Measurements from ENCODE around the gene GALNTL6. TPM values are rescaled to one million over a fixed set of nuclear protein-coding genes. Genes with fewer than 3 reads are reported as not detected.

GALNTL6 gene
- total and polyA plus RNA-seq, 2 donors (not counting 1 experiment from before 2014, with no cell fraction given), result 0.99 to 1.1 TPM

DNA sequence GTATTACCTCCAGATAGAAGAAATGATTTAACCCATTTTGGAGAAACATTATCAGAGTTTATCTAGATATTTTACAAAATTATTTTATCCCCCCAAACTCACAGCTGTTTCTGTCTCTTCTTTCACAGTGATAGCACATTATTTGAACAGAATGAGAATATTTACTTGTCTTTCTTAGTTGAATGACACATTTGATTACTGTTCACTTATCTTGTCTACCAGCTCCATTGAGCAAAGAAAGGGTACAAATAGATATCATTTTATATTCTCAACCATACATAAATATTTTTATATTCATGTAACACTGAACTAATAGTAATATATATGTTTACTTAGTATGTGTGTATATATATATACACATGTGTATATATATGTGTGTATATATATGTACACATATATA is 364.2 kb downstream of the GALNTL6 start:
- H3K9me3 ChIP-seq (ENCODE audit: control extremely low read depth in 1 of 3, control insufficient read depth in 2 of 3, insufficient read depth in 1 of 3, low read length in 2 of 3), result no peaks in the 10 kb centered on the region
- CTCF ChIA-PET, result no interaction called here
- no peaks in the 10 kb centered on the region for H3K27me3 Mint-ChIP-seq
- H3K36me3 ChIP-seq (replicated peaks in 1 of 2; ENCODE audit: control extremely low read depth in 1 of 2, control insufficient read depth in 1 of 2, extremely low read depth in 1 of 2, insufficient read depth in 2 of 2, low read length in 1 of 2), result no peaks in the 10 kb centered on the region
- POLR2A ChIA-PET, result no interaction called here
- H3K79me2 ChIP-seq (ENCODE audit: control insufficient read depth, insufficient read depth, low read length), result no peaks in the 10 kb centered on the region
- H3K27ac ChIP-seq (ENCODE audit: low read length in 2 of 2), result no peak overlapping the region
- DNase-seq, result no peak
- no peak overlapping the region for H3K4me2 ChIP-seq (replicated peaks; ENCODE audit: low read depth, low read length, poor library complexity, severe bottlenecking)
- no peak overlapping the region for H3K4me3 ChIP-seq (ENCODE audit: control extremely low read depth in 1 of 5, extremely low read depth in 1 of 5, insufficient read depth in 1 of 5, low read depth in 2 of 5, low read length in 4 of 5)
- TF ChIP-seq EZH2 (IDR thresholded peaks at IDR 0.05; ENCODE audit: borderline replicate concordance, insufficient read depth, low read depth, low read length, poor library complexity, severe bottlenecking), result no peak
- TF ChIP-seq, protein P1, sequence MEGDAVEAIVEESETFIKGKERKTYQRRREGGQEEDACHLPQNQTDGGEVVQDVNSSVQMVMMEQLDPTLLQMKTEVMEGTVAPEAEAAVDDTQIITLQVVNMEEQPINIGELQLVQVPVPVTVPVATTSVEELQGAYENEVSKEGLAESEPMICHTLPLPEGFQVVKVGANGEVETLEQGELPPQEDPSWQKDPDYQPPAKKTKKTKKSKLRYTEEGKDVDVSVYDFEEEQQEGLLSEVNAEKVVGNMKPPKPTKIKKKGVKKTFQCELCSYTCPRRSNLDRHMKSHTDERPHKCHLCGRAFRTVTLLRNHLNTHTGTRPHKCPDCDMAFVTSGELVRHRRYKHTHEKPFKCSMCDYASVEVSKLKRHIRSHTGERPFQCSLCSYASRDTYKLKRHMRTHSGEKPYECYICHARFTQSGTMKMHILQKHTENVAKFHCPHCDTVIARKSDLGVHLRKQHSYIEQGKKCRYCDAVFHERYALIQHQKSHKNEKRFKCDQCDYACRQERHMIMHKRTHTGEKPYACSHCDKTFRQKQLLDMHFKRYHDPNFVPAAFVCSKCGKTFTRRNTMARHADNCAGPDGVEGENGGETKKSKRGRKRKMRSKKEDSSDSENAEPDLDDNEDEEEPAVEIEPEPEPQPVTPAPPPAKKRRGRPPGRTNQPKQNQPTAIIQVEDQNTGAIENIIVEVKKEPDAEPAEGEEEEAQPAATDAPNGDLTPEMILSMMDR (IDR thresholded peaks at IDR 0.05), result no peak
- no peak overlapping the region for H3K4me3 Mint-ChIP-seq
- no peak overlapping the region for H3K9ac ChIP-seq (ENCODE audit: low read length)
- H3K27me3 ChIP-seq (replicated peaks in 1 of 4; ENCODE audit: control extremely low read depth in 1 of 4, control insufficient read depth in 3 of 4, insufficient read depth in 4 of 4, low read length in 3 of 4), result no peaks in the 10 kb centered on the region
- H3K9me3 Mint-ChIP-seq (ENCODE audit: insufficient read depth), result no peaks in the 10 kb centered on the region
- intact Hi-C loops (cut with micrococcal nuclease), result no loop called here
- H2AFZ ChIP-seq (ENCODE audit: insufficient read depth, low read depth, low read length, poor library complexity, severe bottlenecking), result no peak overlapping the region
- H3K4me1 Mint-ChIP-seq, result no peaks in the 10 kb centered on the region
- no peaks in the 10 kb centered on the region for H4K20me1 ChIP-seq (ENCODE audit: control insufficient read depth, insufficient read depth, low read length, poor library complexity, severe bottlenecking)
- H3K4me1 ChIP-seq (ENCODE audit: control insufficient read depth in 2 of 2, insufficient read depth in 2 of 2, low read length in 2 of 2), result no peaks in the 10 kb centered on the region
- no peak for ATAC-seq (ENCODE audit: low read depth)
- no peak overlapping the region for H3K27ac Mint-ChIP-seq

DNA sequence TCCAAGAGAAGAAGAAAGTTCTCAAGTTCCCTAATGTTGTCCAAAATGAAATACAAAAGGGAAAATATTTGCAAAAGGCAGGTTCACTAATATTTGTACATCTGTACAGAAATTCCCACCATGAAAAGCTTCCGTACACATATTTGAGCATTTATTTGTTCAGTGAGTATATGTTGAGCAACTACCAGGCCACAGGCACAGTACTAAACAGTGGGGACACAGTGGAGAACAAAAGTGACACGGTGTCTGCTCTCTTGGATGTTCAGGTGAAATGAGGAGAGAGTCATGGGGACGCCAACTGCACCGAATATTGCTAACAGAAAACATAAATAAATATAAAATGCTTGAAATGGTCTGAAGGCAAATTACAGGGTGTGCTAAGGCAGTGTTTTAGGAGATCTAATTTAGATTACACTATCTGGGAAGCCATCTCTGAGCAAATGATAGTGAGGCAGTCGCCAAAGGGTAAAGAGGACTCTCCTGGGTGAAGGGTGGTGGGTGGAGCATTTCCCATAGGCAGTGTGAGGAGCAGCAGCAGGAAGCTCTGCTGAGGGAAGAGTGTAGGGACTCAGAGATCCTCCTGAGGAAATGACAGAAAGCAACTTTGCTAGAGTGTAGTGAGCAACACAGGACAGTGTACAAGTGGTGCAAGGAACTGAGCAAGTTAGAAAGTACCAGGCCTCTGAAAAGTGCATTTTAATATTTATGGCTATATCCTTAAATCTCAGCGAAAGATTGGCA is 375.2 kb downstream of the GALNTL6 start:
- Histone ChIP-seq H3K36me3 (replicated peaks in 1 of 2; ENCODE audit: control extremely low read depth in 1 of 2, control insufficient read depth in 1 of 2, extremely low read depth in 1 of 2, insufficient read depth in 2 of 2, low read length in 1 of 2) (no peaks in the 10 kb centered on the region), H3K4me1 (ENCODE audit: control insufficient read depth in 2 of 2, insufficient read depth in 2 of 2, low read length in 2 of 2) (no peaks in the 10 kb centered on the region), H2AFZ (ENCODE audit: insufficient read depth, low read depth, low read length, poor library complexity, severe bottlenecking) (no peak overlapping the region), H3K9me3 (ENCODE audit: control extremely low read depth in 1 of 3, control insufficient read depth in 2 of 3, insufficient read depth in 1 of 3, low read length in 2 of 3) (peaks cover 0 to 10% (median 0%) of the 10 kb centered on the region in 3 donors), H3K27ac (ENCODE audit: low read length in 2 of 2) (no peak overlapping the region), H3K4me2 (replicated peaks; ENCODE audit: low read depth, low read length, poor library complexity, severe bottlenecking) (no peak overlapping the region), H4K20me1 (ENCODE audit: control insufficient read depth, insufficient read depth, low read length, poor library complexity, severe bottlenecking) (no peaks in the 10 kb centered on the region), H3K27me3 (replicated peaks in 1 of 4; ENCODE audit: control extremely low read depth in 1 of 4, control insufficient read depth in 3 of 4, insufficient read depth in 4 of 4, low read length in 3 of 4) (no peaks in the 10 kb centered on the region), H3K9ac (ENCODE audit: low read length) (no peak overlapping the region), H3K4me3 (ENCODE audit: control extremely low read depth in 1 of 5, extremely low read depth in 1 of 5, insufficient read depth in 1 of 5, low read depth in 2 of 5, low read length in 4 of 5) (no peak overlapping the region), H3K79me2 (ENCODE audit: control insufficient read depth, insufficient read depth, low read length) (no peaks in the 10 kb centered on the region)
- TF ChIP-seq, protein P1 (IDR thresholded peaks at IDR 0.05), result no peak
- no peak for TF ChIP-seq EZH2 (IDR thresholded peaks at IDR 0.05; ENCODE audit: borderline replicate concordance, insufficient read depth, low read depth, low read length, poor library complexity, severe bottlenecking)
- ChIA-PET POLR2A (no interaction called here), CTCF (interaction anchor here (0.6 kb wide), 1 partner anchor 325 kb away, joined by 3 read pairs; no protein-coding TSS in a partner anchor)
- DNase-seq (no peak), ATAC-seq (ENCODE audit: low read depth) (no peak)
- 75% methylated on average over 1 of the region's 6 CpGs for WGBS (ENCODE audit: insufficient coverage)
- no peak overlapping the region for H3K27ac Mint-ChIP-seq
- no peaks in the 10 kb centered on the region for H3K27me3 Mint-ChIP-seq
- H3K9me3 Mint-ChIP-seq (ENCODE audit: insufficient read depth), result no peaks in the 10 kb centered on the region
- H3K4me3 Mint-ChIP-seq, result no peak overlapping the region
- H3K4me1 Mint-ChIP-seq, result no peaks in the 10 kb centered on the region
- intact Hi-C loops (cut with micrococcal nuclease), result no loop called here
